BE2C (cell line): ENCODE results near the gene LCN1.

Experiments
- DNase-seq: peaks from one replicate; pipeline ENCODE4 v3.0.0-alpha.2; 2020
- H3K27me3 ChIP-seq: fragments of 250-450 bp; sonication (Bioruptor Pico); 2 replicates; pipeline ENCODE4 v1.5.1; 2020; ENCODE audit warnings: mild to moderate bottlenecking
- H3K36me3 ChIP-seq: fragments of 250-450 bp; sonication (Bioruptor Pico); 2 replicates; pipeline ENCODE4 v1.5.1; 2020; ENCODE audit warnings: mild to moderate bottlenecking
- H3K4me1 ChIP-seq: fragments of 250-450 bp; sonication (Bioruptor Pico); 2 replicates; pipeline ENCODE4 v1.5.1; 2020
- H3K4me3 ChIP-seq: 2 replicates; pipeline ENCODE4 v1.5.1; 2011; ENCODE audit warnings: low read depth, low read length
- H3K9me3 ChIP-seq: fragments of 250-450 bp; sonication (Bioruptor Pico); 2 replicates; pipeline ENCODE4 v1.5.1; 2020
- CTCF ChIP-seq: IDR thresholded peaks from 2 replicates; pipeline ENCODE4 v1.5.1; 2012; ENCODE audit warnings: mild to moderate bottlenecking, low read depth, low read length

Gene LCN1

GRCh38 chr9:135514342-135515082 is 6.7 kb upstream of the LCN1 start:
- Histone ChIP-seq H3K4me3 (no peak overlapping the region), H3K27me3 (no peaks in the 10 kb centered on the region), H3K4me1 (no peaks in the 10 kb centered on the region), H3K9me3 (no peaks in the 10 kb centered on the region), H3K36me3 (no peaks in the 10 kb centered on the region)
- no peak for TF ChIP-seq CTCF
- no peak for DNase-seq

GRCh38 chr9:135515083-135515951 is 5.9 kb upstream of the LCN1 start:
- TF ChIP-seq CTCF: no peak
- DNase-seq: no peak
- no peaks in the 10 kb centered on the region for H3K4me1 ChIP-seq
- H3K27me3 ChIP-seq: no peaks in the 10 kb centered on the region
- no peaks in the 10 kb centered on the region for H3K36me3 ChIP-seq
- H3K9me3 ChIP-seq: no peaks in the 10 kb centered on the region
- no peak overlapping the region for H3K4me3 ChIP-seq

GRCh38 chr9:135516132-135516860 is 4.9 kb upstream of the LCN1 start:
- no peaks in the 10 kb centered on the region for H3K9me3 ChIP-seq
- H3K36me3 ChIP-seq: no peaks in the 10 kb centered on the region
- H3K4me3 ChIP-seq: no peak overlapping the region
- no peaks in the 10 kb centered on the region for H3K27me3 ChIP-seq
- DNase-seq: no peak
- TF ChIP-seq CTCF: no peak
- H3K4me1 ChIP-seq: no peaks in the 10 kb centered on the region

GRCh38 chr9:135517407-135517822 is 3.8 kb upstream of the LCN1 start:
- Histone ChIP-seq H3K4me1 (no peaks in the 10 kb centered on the region; the same call in 1 of the 2 replicates), H3K4me3 (no peak overlapping the region), H3K9me3 (no peaks in the 10 kb centered on the region), H3K27me3 (no peaks in the 10 kb centered on the region), H3K36me3 (no peaks in the 10 kb centered on the region)
- TF ChIP-seq CTCF: no peak
- no peak for DNase-seq

GRCh38 chr9:135519179-135519971 is 1.9 kb upstream of the LCN1 start:
- no peak for DNase-seq
- Histone ChIP-seq H3K9me3 (no peaks in the 10 kb centered on the region), H3K36me3 (no peaks in the 10 kb centered on the region), H3K4me3 (no peak overlapping the region), H3K4me1 (no peaks in the 10 kb centered on the region; the same call in 1 of the 2 replicates), H3K27me3 (no peaks in the 10 kb centered on the region)
- TF ChIP-seq CTCF: no peak
